CD4-positive, alpha-beta T cell treated with Interferon gamma for 1 hour (primary cell): ENCODE measurements around the gene GDF7.

Source experiments
- DNase-seq: peaks from one replicate; pipeline ENCODE4 v3.0.0-alpha.2; 2020

The GDF7 gene

GRCh38 chr2:20646446-20646845, 20.5 kb upstream of the GDF7 start:
- DNase-seq = no peak

- no peak for DNase-seq
These were observed 19.7 kb upstream of the GDF7 start for GRCh38 chr2:20647211-20647610.

DNA sequence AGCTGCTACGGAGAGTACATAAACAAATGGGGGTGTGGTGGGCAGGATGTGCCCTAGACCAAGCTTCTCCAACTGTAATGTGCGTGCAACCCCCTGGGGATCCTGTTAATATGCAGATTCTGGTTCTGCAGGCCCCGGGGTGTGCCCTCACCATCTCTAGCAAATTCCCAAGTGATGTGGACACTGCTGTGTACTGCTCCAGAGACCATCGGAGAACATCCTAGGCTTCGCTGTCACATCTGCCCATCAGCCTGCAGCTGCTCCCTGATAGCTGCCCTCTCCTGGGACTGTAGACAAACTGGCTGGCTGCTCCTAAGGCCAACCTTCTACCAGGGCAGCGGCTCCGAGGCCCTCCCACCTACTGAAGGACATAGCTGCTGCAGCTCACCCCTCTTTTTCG, 19.2 kb upstream of the GDF7 start:
- DNase-seq = no peak

DNA sequence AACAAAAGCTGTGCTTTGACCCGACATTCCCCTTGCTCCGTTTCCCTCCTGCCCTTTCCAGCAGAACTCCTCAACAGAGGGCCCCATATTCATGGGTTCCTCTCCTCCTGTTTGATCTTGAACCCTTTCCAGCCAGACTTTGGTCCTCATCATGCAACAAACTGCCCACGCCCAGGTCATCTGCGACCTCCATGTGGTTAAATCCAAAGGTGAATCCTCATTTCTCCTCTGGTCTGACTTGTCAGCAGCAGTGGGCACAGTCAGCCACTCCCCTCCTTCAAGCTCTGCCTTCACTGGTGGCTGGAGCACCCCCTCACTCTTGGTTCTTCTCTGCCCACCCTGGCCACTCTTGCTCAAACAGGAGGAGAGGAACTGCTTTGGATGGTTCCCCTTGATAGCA, 18.7 kb upstream of the GDF7 start:
- no peak for DNase-seq

- no peak for DNase-seq
These were observed 18.1 kb upstream of the GDF7 start for GRCh38 chr2:20648831-20649230.

DNA sequence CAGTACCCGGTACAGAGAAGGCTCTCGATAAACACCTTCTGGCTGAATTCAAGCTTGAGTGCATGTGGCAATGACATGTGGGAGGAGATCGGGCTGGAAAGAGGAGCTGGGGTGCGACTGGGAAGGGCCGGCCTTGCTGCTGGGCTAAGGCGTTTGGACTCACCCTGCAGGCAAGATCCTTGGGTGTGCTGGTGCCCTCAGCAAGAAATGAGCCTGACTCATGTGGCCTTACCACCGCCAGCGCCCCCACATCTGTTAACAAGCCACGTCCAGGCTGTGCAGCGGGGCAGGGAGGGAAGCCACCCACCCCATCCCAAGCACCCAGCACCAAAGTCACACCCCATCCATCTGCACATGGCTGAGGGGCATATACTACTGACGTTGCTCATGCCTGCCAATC, 17.4 kb upstream of the GDF7 start:
- DNase-seq = no peak

- DNase-seq = no peak
These were observed 17.0 kb upstream of the GDF7 start for GRCh38 chr2:20649976-20650375.

DNA sequence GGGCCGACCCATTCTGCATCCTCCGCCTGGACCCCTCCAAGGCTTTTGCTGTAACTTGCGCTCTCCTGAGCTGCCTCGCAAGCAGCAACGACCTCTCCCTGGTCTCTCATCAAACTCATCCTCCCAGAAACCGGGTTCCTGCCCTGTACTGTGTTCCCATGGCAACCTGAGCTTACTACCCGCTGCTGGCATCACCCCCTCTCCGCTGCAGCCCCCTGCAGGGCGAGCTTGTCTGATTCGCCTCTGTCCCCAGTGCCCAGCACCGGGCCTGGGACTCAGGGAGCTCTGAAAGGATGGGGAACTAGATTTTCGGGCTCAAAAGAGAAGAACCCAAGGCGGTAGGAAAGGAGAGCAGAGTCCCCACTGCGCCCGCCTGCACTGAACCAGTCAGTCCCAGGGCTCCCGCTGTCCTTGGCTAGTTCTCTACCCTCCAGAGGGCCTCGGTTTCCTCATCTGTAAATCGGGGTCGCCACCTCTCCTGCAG, 16.5 kb upstream of the GDF7 start:
- DNase-seq = peak; percentile 46

DNA sequence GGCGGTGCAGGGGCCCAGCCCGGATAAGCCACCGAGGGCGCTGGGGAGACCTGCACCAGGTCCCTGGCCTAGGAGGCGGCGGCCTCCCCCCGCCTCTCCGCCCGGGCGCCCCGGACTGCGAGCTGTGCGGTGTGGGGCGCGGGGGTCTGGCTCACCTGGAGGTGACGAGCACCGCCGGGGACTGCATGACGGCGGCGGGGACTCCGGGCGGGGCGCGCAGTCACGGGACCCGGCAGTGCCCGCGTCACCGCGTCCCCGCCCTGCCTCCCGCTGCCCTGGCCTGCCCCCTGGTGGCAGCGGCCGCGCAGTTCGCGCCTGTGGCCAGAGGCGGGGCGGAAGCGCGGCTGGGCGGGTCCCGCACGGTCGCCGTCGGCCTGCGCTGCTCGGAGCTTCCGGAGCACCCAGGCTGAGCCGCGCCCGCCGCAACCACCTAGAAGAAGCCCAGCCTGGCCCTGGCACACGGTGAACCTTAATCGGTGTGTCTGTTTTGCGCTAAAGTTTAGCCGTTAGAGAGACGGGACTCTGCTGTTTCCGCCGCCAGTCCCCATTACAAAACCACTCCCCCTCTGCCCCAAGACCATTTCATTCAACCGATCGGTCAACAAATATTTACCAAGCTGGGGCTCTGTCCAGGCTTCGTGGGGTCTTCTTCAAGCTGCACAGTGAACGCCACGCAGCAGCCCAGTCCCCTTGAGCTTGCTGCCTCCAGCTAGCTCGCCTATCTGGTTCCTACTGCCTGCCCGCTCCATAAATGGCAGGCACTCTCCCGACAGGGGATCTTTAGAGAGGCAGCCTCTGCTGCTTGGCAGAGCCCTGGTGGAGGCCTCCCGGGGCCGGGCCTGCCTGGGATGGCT, 15.8 kb upstream of the GDF7 start, which contains the start of gene HS1BP3:
TSS of gene HS1BP3 (minus strand) at position 222 of the 854 bp plus-strand sequence. CDS start at position 187, 35 bp downstream.
- peak; percentile 90 for DNase-seq

DNA sequence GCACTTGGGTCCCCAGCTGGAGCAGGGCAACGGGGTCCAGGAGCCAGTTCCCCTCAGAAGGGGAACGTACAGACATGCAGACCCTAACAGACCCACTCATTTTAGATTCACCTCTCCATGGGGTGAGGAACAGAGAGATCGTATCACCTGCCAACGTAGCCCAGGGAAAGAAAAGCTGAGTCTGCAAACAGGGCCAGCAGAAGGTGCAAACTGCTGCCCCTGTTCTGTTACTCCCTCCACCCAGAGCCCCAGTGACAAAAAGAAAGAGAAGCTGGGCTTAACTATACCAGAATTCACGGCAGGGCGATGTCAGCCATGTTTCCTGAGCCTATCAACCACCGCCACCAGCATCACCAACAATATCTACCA, 15.2 kb upstream of the GDF7 start:
- no peak for DNase-seq

DNA sequence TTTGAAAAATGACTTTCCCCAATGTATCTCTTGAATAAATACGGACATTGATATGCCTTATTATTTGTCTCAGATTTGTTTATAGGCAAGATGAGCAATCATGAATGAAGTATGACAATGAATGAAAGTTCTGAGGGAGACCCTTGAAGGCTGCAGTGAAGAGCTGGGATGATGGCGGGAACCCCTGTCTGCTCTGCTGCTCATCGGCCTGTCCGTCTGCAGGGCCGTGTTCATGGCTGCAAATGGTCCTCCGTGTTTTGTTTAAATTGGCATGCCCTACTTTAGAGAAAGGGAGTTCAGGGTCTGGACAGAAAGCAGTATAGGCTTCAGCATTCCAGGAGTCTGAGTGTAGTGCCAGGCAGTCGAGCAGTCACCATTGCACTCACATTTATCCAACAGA, 14.8 kb upstream of the GDF7 start:
- no peak for DNase-seq

GRCh38 chr2:20652673-20653575, 14.0 kb upstream of the GDF7 start:
- no peak for DNase-seq

DNA sequence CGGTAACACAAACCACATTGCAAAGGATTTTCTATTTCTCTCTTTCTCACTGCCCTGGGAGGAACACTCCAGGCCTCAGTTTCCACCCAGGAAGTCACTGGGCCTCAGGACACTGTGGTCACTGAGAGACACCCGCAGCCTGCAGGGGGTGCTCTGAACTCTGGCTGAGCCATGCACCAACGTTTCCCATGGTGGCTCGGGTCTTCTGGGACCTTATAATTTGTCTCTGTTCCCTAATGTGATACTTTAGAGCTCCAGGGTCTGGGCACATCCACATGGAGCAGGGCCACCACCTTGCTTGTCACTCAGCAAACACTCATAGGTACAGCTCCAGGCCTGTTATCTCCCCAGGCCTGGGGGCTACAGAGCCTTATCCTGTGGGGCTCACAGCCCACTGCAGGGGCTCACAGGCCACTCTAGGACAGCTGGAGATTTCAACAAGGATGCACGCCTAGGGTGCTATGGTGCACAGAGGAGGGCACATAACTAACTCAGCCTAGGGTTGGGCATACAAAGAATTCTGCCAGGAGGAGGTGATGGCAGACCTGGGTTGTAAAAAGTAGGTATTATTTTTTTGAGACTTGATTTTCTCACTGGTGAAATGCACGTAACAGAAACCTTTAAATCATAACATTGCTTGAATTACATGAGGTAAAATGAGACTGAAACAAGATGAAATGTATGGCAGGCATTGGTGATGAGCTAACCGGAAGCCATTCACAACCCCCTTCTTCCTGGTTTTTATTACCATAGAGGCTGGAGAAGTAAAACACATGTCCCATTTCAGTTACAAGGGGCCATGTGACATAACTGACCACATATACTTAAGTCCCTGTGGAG, 13.0 kb upstream of the GDF7 start:
- no peak for DNase-seq

- no peak for DNase-seq
These were observed 12.5 kb upstream of the GDF7 start for GRCh38 chr2:20654535-20654813.

GRCh38 chr2:20656561-20656960, 10.4 kb upstream of the GDF7 start:
- no peak for DNase-seq

- DNase-seq = no peak
These were observed 9.3 kb upstream of the GDF7 start for GRCh38 chr2:20657522-20658235.

DNA sequence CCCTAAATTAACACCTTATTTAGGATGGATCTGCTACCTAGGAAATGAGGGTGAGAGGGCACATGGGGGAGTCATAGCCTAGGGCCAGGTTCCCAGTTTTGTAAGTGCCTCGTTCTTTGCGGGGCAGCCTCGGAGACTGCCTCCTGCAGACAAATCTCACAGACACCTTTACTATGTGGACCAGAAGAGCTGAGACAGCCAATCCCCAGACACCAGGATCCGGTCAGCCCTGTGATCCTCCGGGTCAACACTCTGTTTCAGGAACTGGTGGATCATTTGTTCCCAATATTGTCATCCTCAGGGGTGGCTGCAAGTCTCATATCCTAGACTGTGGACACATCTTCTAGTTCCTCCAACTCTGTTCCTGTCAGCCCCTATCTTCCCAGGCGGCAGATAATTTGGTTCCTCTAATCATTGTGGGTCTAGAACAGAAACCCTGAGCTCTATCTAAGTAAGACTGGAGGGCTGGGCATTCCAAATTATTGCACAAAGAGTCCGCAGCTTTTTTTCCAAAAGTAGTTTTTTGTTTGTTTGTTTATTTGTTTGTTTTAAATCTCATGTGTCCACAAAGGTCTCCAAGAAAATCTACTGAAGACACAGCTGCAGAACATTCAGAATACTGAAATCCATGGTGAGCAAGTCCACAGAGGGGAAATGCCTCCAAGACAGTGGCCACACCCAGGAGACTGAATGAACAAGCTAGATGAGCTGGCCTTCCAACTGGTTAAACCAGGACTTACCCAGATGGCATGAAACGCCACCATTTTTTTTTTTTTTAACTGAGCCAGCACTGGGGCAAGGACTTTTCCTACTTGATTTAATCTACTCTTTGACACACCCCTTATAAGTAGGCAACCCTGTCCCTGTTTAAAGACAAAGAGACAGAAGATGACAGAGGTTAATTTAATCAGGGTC, 6.2 kb upstream of the GDF7 start:
- no peak for DNase-seq

GRCh38 chr2:20661421-20662307, 5.3 kb upstream of the GDF7 start:
- DNase-seq = peak; percentile 61

DNA sequence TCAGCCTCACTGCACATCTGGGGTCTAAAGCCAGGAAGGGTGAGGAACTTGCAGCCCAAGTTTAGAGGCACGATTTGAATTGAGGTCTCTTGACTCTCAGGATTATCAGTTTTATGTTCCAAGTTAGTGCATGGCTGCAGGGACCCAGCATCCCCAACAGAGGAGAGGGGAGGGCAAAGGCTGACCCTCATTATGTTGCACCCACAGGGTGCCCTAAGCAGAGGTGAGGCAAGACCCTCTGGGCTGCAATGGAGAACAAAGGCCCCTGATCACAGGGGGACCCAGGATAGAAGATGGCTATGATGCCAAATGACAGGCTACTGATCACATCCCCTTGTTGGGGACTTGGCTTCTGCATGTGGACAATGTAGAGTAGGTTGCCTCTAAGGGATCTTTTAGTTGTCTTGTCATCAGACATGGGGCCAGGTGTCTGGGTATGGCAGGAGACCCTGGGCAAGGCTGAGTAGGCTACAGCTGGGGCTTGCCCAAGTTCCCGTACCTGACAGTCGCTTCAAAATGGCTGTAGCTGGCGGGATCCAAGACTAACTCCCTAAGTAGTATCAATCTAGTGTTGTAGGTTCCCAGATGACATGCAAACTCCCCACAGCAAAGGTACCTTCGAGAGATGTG, 4.5 kb upstream of the GDF7 start:
- no peak for DNase-seq
